ENCODE results near the gene IFT80. TPM values are rescaled to one million over a fixed set of nuclear protein-coding genes. Genes with fewer than 3 reads are reported as not detected.

The IFT80 gene
- total RNA-seq, 1 experiment from 2014 or later, result 26.9 TPM

DNA sequence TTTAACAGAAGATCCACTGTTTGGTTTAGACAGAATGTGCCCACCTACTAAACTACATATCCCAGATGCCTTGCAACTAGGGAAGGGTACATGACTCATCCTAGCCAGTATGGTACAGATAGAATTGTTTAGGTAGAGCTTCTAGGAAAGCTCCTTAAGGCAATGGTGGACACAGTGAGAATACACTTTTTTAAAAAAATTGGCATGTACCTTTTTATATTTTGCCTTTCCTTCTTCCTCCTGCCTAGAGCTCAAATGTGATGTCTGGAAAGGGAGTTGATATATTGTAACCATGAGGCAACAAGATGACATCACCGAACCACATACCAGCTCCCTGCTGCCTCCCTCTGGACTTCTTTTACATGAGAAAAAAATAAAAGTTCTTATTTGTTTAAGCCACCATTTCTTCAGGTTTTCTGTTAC is 188.2 kb downstream of the IFT80 start (continued):
- TF ChIP-seq, protein P1, sequence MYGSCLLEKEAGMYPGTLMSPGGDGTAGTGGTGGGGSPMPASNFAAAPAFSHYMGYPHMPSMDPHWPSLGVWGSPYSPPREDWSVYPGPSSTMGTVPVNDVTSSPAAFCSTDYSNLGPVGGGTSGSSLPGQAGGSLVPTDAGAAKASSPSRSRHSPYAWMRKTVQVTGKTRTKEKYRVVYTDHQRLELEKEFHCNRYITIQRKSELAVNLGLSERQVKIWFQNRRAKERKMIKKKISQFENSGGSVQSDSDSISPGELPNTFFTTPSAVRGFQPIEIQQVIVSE (CRISPR knock-in tag; IDR thresholded peaks at IDR 0.05; ENCODE audit: borderline replicate concordance), result no peak
- TF ChIP-seq, protein P2, sequence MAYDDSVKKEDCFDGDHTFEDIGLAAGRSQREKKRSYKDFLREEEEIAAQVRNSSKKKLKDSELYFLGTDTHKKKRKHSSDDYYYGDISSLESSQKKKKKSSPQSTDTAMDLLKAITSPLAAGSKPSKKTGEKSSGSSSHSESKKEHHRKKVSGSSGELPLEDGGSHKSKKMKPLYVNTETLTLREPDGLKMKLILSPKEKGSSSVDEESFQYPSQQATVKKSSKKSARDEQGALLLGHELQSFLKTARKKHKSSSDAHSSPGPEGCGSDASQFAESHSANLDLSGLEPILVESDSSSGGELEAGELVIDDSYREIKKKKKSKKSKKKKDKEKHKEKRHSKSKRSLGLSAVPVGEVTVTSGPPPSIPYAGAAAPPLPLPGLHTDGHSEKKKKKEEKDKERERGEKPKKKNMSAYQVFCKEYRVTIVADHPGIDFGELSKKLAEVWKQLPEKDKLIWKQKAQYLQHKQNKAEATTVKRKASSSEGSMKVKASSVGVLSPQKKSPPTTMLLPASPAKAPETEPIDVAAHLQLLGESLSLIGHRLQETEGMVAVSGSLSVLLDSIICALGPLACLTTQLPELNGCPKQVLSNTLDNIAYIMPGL (CRISPR knock-in tag; IDR thresholded peaks at IDR 0.05), result no peak

DNA sequence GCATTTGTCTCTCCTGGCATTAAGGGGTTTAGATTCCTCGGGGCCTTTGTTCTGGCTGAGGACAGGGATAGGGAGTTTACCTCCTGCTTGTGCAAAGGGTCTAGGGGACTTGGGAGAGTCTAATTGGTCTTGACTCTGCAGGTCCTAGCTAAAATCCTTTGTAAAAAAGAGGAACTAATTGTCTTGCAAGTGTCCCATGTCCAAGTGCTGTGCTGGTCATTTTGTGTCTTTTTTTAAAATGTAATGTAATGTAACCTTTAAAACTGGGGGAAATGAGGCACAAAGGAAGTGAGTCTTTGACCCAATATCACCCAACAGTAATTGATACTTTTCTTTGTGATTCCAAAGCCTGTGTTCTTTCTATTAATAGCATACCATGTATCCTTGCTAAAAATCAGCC is 188.7 kb downstream of the IFT80 start:
- H3K4me3 Mint-ChIP-seq, result no peak overlapping the region
- TF ChIP-seq GRHL2 (CRISPR knock-in tag; IDR thresholded peaks at IDR 0.05; ENCODE audit: insufficient replicate concordance, severe bottlenecking) (no peak), SMAD3 (CRISPR knock-in tag; IDR thresholded peaks at IDR 0.05; ENCODE audit: borderline replicate concordance) (no peak), ZNF263 (CRISPR knock-in tag; IDR thresholded peaks at IDR 0.05; ENCODE audit: low read depth) (no peak), OVOL2 (CRISPR knock-in tag; IDR thresholded peaks at IDR 0.05; ENCODE audit: borderline replicate concordance) (no peak), JUN (CRISPR knock-in tag; IDR thresholded peaks at IDR 0.05) (no peak), ZNF416 (CRISPR knock-in tag; IDR thresholded peaks at IDR 0.05) (no peak), RORB (CRISPR knock-in tag; IDR thresholded peaks at IDR 0.05) (no peak), ZNF317 (CRISPR knock-in tag; IDR thresholded peaks at IDR 0.05; ENCODE audit: borderline replicate concordance, low read depth) (no peak), ZNF396 (CRISPR knock-in tag; IDR thresholded peaks at IDR 0.05; ENCODE audit: borderline replicate concordance) (no peak)
- TF ChIP-seq, protein P3, sequence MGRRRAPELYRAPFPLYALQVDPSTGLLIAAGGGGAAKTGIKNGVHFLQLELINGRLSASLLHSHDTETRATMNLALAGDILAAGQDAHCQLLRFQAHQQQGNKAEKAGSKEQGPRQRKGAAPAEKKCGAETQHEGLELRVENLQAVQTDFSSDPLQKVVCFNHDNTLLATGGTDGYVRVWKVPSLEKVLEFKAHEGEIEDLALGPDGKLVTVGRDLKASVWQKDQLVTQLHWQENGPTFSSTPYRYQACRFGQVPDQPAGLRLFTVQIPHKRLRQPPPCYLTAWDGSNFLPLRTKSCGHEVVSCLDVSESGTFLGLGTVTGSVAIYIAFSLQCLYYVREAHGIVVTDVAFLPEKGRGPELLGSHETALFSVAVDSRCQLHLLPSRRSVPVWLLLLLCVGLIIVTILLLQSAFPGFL (CRISPR knock-in tag; IDR thresholded peaks at IDR 0.05; ENCODE audit: borderline replicate concordance), result no peak
- TF ChIP-seq, protein P4, sequence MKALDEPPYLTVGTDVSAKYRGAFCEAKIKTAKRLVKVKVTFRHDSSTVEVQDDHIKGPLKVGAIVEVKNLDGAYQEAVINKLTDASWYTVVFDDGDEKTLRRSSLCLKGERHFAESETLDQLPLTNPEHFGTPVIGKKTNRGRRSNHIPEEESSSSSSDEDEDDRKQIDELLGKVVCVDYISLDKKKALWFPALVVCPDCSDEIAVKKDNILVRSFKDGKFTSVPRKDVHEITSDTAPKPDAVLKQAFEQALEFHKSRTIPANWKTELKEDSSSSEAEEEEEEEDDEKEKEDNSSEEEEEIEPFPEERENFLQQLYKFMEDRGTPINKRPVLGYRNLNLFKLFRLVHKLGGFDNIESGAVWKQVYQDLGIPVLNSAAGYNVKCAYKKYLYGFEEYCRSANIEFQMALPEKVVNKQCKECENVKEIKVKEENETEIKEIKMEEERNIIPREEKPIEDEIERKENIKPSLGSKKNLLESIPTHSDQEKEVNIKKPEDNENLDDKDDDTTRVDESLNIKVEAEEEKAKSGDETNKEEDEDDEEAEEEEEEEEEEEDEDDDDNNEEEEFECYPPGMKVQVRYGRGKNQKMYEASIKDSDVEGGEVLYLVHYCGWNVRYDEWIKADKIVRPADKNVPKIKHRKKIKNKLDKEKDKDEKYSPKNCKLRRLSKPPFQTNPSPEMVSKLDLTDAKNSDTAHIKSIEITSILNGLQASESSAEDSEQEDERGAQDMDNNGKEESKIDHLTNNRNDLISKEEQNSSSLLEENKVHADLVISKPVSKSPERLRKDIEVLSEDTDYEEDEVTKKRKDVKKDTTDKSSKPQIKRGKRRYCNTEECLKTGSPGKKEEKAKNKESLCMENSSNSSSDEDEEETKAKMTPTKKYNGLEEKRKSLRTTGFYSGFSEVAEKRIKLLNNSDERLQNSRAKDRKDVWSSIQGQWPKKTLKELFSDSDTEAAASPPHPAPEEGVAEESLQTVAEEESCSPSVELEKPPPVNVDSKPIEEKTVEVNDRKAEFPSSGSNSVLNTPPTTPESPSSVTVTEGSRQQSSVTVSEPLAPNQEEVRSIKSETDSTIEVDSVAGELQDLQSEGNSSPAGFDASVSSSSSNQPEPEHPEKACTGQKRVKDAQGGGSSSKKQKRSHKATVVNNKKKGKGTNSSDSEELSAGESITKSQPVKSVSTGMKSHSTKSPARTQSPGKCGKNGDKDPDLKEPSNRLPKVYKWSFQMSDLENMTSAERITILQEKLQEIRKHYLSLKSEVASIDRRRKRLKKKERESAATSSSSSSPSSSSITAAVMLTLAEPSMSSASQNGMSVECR (CRISPR knock-in tag; IDR thresholded peaks at IDR 0.05; ENCODE audit: borderline replicate concordance), result no peak
- TF ChIP-seq, protein P5, sequence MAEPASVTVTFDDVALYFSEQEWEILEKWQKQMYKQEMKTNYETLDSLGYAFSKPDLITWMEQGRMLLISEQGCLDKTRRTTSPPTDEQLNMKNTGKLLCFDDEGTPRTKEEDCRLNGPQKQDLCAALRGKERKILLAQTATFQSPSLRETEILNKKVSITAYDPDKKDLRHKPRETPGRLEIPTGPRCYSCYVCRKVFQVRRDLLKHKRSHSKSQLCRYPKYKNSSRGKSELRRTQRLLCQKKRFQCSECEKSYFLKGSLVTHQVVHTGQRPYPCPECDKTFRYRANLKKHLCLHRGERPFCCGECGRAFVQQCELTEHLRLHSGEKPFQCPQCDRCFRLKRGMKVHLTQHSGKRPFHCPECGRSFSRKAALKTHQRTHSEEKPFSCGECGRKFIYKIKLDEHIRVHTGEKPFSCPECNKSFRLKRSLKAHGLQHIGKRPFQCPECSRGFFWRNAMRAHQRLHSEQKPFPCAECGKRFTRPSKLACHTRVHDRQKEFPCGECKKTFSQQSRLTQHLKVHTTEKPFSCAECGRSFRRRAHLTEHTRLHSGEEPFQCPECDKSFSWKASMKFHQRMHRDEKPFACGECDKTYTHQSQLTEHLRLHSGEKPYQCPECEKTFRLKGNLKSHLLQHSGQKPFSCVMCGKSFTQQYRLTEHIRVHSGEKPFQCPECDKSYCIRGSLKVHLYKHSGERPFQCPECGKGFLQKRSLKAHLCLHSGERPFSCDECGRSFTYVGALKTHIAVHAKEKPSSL (CRISPR knock-in tag; conservative IDR thresholded peaks at IDR 0.05), result no peak
- TF ChIP-seq, protein P6, sequence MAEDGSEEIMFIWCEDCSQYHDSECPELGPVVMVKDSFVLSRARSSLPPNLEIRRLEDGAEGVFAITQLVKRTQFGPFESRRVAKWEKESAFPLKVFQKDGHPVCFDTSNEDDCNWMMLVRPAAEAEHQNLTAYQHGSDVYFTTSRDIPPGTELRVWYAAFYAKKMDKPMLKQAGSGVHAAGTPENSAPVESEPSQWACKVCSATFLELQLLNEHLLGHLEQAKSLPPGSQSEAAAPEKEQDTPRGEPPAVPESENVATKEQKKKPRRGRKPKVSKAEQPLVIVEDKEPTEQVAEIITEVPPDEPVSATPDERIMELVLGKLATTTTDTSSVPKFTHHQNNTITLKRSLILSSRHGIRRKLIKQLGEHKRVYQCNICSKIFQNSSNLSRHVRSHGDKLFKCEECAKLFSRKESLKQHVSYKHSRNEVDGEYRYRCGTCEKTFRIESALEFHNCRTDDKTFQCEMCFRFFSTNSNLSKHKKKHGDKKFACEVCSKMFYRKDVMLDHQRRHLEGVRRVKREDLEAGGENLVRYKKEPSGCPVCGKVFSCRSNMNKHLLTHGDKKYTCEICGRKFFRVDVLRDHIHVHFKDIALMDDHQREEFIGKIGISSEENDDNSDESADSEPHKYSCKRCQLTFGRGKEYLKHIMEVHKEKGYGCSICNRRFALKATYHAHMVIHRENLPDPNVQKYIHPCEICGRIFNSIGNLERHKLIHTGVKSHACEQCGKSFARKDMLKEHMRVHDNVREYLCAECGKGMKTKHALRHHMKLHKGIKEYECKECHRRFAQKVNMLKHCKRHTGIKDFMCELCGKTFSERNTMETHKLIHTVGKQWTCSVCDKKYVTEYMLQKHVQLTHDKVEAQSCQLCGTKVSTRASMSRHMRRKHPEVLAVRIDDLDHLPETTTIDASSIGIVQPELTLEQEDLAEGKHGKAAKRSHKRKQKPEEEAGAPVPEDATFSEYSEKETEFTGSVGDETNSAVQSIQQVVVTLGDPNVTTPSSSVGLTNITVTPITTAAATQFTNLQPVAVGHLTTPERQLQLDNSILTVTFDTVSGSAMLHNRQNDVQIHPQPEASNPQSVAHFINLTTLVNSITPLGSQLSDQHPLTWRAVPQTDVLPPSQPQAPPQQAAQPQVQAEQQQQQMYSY (CRISPR knock-in tag; IDR thresholded peaks at IDR 0.05), result no peak
- H3K9me3 Mint-ChIP-seq, result peaks cover 6% of the 10 kb centered on the region; the same call in 1 of the 2 replicates
- ATAC-seq (no peak), DNase-seq (ENCODE audit: low spot score) (no peak)
- POLR2A ChIA-PET, result no interaction called here
- H3K27me3 Mint-ChIP-seq (ENCODE audit: low read depth), result no peaks in the 10 kb centered on the region
- H3K27ac Mint-ChIP-seq, result no peak overlapping the region
- CTCF ChIA-PET, result interaction anchor here (0.7 to 1.7 kb wide), 11 partner anchors 9 to 950 kb away, joined by 3 to 9 read pairs (median 4); partner anchors contain the start of gene C3orf80
- H3K4me1 Mint-ChIP-seq, result peaks cover 11% of the 10 kb centered on the region
- no peaks in the 10 kb centered on the region for H3K36me3 Mint-ChIP-seq

Data from WTC11 (cell line).